ENCODE measurements around the gene CFAP46. TPM values are rescaled to one million over a fixed set of nuclear protein-coding genes. Genes with fewer than 3 reads are reported as not detected.

CFAP46 gene
- total RNA-seq, 1 experiment from 2014 or later: 11.3 TPM

DNA sequence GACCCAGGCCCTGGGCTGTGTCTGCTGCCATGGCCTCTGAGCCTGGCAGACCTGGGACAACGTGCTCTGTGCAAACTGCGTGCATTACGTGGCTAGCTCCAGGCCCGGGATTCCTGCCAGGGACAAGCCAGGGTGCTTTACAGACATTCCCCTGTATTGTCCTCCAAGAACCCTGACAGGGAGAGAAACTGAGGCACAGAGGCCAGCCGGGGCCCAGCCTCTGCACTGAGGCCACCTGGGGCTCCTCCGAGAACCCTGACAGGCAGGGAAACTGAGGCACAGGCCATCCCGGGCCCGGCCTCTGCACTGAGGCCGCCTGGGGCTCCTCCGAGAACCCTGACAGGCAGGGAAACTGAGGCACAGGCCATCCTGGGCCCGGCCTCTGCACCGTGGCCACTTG, 64.9 kb downstream of the CFAP46 start:
- DNase-seq (ENCODE audit: low spot score): no peak
- in situ Hi-C loops (cut with HindIII; ENCODE audit: low sequenced_read_pairs): no loop called here

DNA sequence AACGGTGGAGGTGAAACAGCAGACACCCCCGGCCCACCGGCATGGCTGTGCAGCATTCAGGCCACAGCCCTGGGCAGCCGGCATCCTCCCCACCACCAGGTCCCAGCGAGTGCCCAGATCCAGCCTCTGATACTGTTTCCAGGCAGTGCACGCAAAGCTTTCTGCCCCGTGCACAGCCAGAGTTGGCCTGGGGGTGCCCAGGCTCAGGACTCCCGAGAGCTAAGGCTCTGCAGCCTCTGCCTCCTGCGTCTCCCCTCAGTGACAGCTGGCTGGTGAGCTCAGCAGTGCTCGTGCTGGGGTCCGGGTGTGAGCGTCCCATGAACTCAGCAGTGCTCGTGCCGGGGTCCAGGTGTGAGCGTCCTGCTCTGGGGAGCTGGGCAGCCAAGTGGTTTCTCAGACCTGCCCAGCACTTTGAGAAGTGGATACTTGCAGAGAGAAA, 65.4 kb downstream of the CFAP46 start:
- in situ Hi-C loops (cut with HindIII; ENCODE audit: low sequenced_read_pairs): no loop called here
- no peak for DNase-seq (ENCODE audit: low spot score)

DNA sequence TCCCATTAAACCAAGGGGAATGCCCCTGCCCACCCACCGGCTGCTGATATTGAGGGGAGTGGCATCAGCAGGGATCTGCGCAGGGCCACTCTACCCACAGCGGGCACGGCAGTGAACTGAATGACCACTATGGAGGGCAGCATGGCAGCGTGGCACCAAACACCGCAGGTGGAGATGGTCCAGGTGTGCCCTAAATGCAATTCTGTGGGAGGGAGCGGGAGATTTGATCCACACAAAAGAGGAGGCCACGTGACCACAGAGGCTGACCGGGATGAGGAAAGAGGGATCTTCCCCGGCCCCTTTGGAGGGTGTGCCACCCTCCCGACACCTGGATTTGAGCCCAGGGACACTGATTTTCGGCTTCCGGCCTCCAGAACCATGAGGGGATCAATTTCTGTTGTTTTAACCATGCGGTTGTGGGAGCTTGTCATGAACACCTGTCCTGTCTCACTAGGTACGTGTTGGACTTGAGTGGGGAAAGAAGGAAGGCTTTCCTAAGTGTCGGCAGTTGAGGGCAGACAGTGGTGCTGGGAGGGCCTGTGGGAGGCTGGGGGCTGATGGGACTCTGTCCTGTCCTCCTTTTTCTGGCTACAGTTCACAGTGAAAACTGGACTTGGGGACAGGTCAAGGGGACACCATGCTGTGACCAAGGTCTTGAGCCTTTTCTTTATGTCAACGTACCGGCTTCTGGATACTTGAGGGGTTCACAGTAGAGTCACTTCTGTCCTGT, 66.1 kb downstream of the CFAP46 start:
- DNase-seq (ENCODE audit: low spot score): no peak
- in situ Hi-C loops (cut with HindIII; ENCODE audit: low sequenced_read_pairs): no loop called here

DNA sequence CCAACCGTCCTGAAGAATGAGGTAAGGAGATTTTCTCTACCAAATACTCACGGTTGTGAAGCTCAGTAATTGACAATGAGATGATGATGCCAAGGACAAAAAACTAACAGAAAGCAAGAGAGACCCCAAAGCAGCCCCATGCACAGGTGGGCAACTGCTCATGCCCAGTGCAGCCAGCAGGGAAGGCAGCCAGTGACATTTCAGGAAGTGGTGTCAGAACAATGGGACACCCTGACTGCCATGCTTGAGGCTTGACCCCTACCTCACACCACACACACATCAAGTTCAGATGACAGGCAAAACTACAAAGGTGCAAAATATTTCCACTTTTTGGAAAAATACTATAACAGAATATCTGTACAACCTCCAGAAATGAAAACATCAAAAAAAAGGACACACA, 66.9 kb downstream of the CFAP46 start:
- DNase-seq (ENCODE audit: low spot score): no peak
- in situ Hi-C loops (cut with HindIII; ENCODE audit: low sequenced_read_pairs): no loop called here

DNA sequence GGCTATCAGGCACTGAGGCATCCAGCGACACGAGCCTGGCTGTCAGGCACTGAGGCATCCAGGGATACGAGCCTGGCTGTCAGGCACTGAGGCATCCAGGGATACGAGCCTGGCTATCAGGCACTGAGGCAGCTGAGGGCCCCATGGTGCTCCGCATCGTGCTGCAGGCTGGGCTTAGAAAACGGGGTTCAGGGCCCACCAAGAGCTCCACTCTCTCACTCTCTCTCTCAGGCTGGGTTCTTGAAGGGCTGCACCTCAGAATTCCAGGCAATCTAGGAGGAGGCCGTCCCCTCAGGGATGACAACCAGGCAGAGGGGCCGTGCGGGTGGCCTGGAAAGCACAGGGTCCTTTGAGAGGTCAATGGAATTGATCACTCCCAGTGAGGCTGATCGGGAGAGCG, 69.0 kb downstream of the CFAP46 start:
- DNase-seq (ENCODE audit: low spot score): no peak
- in situ Hi-C loops (cut with HindIII; ENCODE audit: low sequenced_read_pairs): no loop called here

DNA sequence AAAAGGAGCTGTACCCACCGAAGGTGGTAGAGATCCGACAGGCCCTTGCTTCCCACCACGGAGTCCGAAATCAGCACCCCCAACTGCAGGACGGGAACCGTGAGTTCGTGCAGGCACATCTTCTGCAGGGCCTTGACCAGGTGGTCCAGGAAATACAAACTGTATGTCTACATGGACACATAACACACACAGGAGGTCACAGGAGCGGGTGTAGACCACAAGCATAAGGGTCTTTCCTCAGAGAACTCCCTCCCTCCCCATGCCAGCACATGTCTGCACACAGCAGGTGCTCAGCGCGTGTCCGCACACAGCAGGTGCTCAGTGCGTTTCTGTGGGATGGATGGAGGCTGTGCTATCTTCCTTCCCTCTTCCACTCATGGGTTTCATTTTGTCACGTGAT, 69.7 kb downstream of the CFAP46 start:
- DNase-seq (ENCODE audit: low spot score): no peak
- in situ Hi-C loops (cut with HindIII; ENCODE audit: low sequenced_read_pairs): no loop called here

DNA sequence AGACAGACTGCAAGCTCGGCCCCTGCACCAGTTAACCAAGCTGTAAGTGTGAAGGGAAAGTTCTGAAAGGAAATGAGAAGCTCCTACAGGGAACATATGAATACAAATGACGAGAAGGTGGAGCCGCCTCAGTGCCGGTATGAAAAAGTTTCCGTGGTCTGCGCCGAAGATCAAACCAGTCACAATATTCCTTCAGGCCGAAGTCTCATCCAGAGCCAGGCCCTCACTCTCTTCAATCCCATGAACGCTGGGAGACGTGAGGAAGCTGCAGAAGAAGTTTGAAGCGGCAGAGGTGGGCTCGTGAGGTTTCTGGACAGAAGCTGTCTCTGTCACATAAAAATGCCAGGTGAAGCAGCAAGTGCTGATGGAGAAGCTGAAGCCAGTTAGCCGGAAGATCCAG, 71.9 kb downstream of the CFAP46 start:
- in situ Hi-C loops (cut with HindIII; ENCODE audit: low sequenced_read_pairs): no loop called here
- no peak for DNase-seq (ENCODE audit: low spot score)

DNA sequence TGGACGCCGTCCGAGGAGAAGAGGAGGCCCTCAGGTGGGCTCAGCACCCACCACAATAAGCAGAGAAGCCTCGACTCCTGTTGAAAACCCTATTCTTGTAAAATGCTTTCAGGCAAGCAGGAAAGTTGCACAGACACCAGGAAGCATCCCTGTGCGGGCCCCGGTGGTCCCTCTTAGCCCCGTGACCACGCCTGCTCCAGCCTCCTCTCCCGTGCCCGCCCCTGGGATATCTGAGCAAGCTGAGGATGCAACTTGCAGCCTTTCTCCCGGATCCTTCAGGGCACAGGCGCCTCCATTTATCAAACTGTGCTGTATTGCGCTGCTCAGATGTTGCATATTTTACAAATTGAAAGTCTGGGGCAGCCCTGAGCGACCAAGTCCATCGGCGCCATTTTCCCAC, 72.7 kb downstream of the CFAP46 start:
- DNase-seq (ENCODE audit: low spot score): no peak
- in situ Hi-C loops (cut with HindIII; ENCODE audit: low sequenced_read_pairs): no loop called here

DNA sequence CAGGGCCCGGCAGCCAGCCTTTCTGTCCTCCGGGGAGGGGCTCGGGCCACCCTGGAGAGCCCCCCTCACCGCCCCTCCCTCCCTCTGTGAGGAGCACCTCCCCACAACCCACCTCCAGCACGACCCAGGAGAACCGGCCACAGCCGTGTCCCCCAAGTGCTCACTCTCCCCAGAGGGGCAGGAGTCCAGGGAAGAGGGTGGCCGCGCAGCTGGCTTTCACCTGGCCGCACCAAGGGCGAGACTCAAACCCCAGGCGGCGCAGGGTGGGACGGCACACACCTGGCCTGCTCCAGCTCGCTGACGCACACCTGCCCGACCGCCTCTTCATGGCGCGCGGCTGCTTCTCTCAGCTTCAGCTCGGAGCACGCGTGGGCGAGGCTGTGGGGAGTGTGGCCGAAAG, 73.4 kb downstream of the CFAP46 start:
- DNase-seq (ENCODE audit: low spot score): no peak

DNA sequence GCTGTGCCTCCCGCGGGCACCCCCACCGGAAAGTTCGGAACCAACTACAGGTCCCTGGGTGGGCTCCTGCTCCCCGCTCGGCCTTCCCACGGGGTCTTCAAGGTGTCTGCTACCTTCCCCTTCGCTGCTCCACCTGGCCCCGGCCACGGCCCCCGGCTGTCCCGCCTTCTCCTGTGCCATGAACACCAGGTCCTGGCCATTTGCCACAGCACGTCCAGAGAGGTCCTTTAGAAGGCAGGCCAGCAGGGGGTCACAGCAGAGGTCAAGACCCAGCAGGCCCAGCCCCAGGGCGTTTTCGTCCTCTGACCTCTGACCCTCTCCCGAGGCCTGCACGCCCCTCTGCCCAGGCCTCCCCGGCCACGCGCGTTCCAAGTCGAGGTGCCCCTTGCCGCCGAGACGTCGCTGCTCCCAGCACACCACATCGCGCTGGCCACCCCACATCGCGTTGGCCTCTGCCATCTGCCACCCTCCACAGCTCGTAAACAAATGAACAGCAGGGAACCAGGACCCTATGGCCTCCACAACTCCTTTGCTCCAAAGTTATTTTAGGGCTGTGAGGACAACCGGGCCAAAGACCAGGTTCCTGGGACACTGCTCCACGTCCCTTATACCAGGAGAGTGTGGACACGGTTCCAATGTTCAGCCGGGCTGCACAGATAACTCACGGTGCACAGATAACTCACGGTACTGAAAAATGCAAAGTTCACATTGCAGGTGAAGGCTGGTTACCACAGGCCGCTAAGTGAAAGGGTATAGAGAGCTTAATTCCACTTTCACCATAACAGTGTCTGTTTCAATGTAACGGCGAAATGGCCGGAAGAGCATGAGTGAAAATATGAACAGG, 74.3 kb downstream of the CFAP46 start:
- in situ Hi-C loops (cut with HindIII; ENCODE audit: low sequenced_read_pairs): no loop called here
- DNase-seq (ENCODE audit: low spot score): no peak

More for the DNA sequence above, 73.4 kb downstream of the CFAP46 start:
- in situ Hi-C loops (cut with HindIII; ENCODE audit: low sequenced_read_pairs): no loop called here

DNA sequence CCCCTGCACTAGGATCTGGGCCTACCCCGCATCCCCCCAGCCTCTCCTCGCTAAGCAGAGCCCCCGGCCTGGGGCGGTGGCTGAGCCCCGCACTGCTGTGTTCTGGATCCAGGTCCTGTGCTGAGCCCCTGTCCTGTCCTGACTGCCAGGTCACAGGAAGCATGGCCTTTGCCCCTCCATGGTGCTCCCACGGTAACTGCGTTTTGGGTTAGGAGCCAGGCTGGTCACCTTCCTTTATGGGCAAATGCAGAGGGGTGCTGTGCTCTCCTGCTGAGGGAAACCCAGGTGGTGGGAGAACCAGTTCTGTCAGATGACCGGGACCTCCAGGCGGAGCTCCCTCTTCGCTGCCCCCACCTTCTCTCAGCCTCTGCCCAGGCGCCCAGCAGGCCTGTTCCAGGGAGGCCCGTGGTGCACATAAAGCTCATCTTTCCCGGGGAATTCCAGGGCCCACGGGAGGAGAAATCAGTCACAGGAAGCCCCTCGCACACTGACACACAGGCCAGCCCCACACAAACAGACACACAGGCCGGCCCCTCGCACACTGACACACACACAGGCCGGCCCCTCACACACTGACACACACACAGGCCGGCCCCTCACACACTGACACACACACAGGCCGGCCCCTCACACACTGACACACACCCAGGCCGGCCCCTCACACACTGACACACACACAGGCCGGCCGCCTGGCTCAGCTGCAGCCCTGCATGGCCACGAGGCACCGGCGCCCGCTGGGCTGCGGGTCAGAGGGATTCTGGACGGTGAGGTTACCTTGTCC, 75.6 kb downstream of the CFAP46 start:
- in situ Hi-C loops (cut with HindIII; ENCODE audit: low sequenced_read_pairs): no loop called here
- no peak for DNase-seq (ENCODE audit: low spot score)

DNA sequence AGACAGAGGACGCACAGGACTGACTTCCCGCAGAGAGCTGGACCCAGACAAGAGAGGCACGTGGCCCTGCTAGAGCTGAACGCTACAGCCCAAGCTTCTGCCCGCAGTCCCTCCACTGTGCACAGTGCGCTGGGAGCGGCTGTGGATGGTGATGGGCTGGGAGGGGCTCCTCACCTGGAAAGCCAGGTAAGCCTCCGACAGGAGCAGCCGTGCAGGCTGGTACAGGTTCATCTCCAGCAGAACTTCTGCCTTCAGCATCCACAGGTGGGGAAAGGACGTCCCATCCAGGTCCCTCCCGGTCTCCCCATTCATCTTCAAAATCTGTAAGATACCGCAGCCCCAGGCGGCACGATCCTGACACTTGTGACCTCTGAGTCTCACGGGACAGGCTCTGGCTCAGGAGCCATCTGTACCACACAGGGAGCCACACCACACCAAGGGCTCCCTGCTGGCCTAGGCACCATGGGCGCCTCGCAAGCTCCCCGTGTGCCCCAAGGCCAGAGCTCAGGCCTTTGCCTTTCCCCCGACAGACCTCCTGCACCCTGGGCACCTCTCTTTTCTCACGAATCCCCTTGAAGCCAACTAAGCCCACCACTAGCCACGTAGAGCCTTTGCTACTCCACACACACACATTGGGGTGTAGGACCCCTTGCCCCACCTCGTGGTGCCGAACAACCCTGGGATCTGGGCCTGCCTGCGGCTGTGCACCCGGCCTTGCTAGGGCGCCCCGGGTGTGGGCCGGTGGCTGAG, 76.3 kb downstream of the CFAP46 start:
- DNase-seq (ENCODE audit: low spot score): no peak

DNA sequence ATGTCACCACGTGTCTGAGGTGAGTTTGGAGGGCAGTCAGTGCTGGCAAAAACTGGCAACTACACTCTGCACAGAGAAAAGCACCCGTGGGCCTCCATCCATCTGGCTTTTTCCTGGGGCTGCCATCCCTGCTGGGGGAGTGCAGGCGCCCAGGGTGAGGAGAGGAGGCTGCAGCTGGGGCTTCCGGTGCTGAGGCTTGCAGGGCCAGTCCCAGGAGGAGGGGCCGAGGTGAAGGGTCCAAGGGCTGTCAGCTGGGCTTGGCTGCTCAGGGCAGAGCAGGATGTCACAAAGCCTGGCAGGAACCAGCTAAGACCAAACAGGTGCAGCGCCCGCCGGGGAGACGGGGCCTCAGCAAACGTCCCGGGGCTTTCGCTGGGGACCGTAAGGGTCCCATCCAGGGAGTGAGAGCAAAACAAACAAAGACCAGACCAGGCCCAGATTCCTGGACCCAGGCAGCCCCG, 77.2 kb downstream of the CFAP46 start:
- in situ Hi-C loops (cut with HindIII; ENCODE audit: low sequenced_read_pairs): no loop called here
- no peak for DNase-seq (ENCODE audit: low spot score)

More for the DNA sequence above, 76.3 kb downstream of the CFAP46 start:
- in situ Hi-C loops (cut with HindIII; ENCODE audit: low sequenced_read_pairs): no loop called here

DNA sequence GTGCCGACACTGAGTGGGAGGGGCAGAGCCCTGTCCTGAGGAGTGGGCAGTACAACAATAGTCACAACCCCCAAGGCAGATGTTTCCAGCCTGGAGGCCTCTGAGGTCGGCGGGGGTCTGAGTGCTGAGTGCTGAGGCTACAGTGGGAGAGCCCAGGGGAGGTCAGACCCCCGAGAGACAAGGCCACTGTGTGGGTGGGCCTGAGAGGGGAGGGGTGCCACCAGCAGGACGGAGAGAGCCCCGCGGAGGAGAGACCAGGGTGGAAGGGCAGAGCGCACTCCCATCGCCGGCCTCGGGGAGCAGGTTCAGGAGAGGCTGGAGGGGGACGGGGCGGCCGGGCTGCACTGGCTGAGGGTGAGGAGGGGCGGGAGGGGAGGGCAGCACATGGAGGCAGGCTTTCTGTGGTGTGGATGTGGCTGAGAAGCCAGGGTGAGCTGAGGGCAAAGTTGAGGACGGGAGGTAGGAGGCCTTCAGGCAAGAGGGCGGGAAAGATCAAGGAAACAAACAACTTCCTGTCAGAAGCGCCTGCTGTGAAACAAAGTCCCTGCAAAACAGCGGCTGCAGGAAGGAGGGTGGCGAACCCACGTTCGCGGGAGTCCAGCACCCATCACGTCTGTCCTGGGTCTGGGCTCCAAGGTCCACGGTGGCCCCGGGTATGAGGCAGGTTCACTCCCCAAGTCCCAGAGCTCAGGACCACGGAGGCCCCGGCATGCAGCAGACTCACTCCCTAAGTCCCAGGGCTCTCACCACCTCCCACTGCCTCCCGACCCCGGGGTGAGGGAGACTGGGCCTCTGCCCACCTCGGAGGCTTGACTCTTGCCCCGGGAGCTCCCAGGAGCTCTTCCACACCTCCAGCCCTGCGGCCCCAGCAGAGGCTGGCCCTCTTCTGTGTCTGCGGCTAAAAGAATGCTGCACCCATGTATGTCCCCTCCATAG, 79.6 kb downstream of the CFAP46 start:
- in situ Hi-C loops (cut with HindIII; ENCODE audit: low sequenced_read_pairs): no loop called here
- DNase-seq (ENCODE audit: low spot score): no peak

DNA sequence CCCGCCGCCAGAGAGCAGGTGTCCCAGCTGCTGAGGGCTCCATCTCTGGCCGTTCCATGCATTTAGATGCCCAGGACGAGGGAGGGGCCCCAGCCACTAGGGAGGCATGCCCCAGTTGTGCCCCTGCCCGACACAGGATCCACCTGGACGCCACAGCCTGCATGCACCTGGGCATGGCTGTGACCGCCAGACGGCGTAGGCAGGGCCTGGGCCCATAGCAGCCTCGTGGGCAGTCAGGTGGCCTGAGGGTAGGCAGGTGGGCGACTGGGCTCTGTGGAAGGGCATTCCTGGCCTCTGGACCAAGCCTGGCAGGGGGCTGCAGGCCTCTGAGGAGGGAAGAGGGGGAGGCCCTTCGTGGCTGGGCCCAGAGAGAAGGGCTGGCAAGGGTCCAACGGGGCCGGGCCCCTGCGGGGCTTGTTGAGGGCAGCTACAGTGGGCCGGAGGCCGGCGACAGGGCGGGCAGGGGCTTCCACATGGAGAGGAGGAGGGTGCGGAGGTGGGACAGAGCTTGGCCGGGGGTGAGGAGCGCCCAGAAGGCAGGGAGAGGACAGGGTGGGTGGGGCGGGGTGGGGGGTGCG, 80.4 kb downstream of the CFAP46 start:
- DNase-seq (ENCODE audit: low spot score): no peak
- in situ Hi-C loops (cut with HindIII; ENCODE audit: low sequenced_read_pairs): no loop called here

DNA sequence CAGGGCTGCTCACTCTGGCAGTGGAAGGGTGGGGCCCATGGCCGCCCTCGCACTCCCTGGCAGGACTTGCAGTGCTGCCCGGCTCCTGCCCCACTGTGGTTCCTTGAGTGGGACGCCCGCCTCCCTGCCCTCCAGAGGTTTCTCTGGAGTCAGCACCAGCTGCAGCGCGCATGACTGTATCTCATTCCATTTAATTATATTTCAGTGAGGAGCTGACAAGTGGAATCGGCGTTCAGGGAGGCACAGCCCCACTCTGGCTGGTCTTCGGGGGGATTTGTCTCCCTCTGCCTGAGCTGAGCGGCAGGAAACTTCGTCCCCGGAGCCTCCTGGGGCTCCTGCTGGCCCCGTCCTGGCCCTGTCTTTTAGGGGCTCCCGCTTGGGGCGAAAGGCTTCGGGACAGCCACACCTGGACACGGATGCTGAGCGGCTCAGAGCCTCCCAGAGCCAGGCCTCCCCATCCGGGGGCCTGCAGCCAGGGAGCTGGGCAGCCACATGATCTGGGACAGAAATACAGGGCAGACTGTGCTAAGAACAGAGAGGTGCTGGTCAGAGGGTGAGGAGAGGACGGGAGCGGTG, 81.2 kb downstream of the CFAP46 start:
- DNase-seq (ENCODE audit: low spot score): no peak
- in situ Hi-C loops (cut with HindIII; ENCODE audit: low sequenced_read_pairs): no loop called here

DNA sequence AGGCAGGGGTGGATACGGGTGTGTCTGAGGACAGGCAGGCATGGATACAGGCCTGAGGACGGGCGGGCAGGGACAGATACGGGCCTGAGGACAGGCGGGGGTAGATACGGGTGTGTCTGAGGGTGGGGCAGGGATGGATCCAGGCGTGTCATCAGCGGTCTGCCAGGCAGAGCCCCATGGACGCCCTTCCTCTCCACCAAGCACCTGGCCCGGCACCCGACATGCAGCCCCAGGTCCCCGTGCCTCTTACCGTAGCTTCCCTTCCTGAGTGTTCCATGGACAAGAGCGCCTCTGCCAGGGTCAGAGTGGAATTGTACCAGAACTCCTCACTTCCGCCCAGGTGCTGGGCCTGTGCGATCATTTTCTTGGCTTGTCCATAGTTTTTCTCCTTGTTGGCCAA, 81.8 kb downstream of the CFAP46 start:
- in situ Hi-C loops (cut with HindIII; ENCODE audit: low sequenced_read_pairs): no loop called here
- no peak for DNase-seq (ENCODE audit: low spot score)
